GM18867 (cell line): ENCODE results near the gene ARHGEF16.

ENCODE experiments used
- ATAC-seq: cut with Tn5 transposase; IDR thresholded peaks from one replicate; pipeline ENCODE4 v1.9.1; 2021; ENCODE audit warnings: mild to moderate bottlenecking, moderate library complexity; ENCODE audit not compliant: unreplicated experiment

ARHGEF16 gene

GRCh38 chr1:3436451-3436850 lies 18.0 kb upstream of the ARHGEF16 start:
- ATAC-seq = no peak

GRCh38 chr1:3436901-3437300 lies 17.6 kb upstream of the ARHGEF16 start:
- ATAC-seq = no peak

GRCh38 chr1:3438661-3439180 lies 15.7 kb upstream of the ARHGEF16 start:
- ATAC-seq = no peak

- no peak for ATAC-seq
Measured at GRCh38 chr1:3439346-3440299, 14.8 kb upstream of the ARHGEF16 start.

GRCh38 chr1:3440300-3440681 lies 14.2 kb upstream of the ARHGEF16 start:
- ATAC-seq = no peak

- ATAC-seq = no peak
Measured at GRCh38 chr1:3440711-3441409, 13.6 kb upstream of the ARHGEF16 start.

GRCh38 chr1:3441410-3441847 lies 13.0 kb upstream of the ARHGEF16 start:
- no peak for ATAC-seq

GRCh38 chr1:3441880-3442279 lies 12.6 kb upstream of the ARHGEF16 start:
- no peak for ATAC-seq

- ATAC-seq = no peak
Measured at GRCh38 chr1:3442331-3442730, 12.1 kb upstream of the ARHGEF16 start.

GRCh38 chr1:3442901-3443300 lies 11.6 kb upstream of the ARHGEF16 start:
- ATAC-seq = no peak

- ATAC-seq = no peak
Measured at GRCh38 chr1:3443807-3444206, 10.7 kb upstream of the ARHGEF16 start.

GRCh38 chr1:3444298-3444697 lies 10.2 kb upstream of the ARHGEF16 start:
- no peak for ATAC-seq

- ATAC-seq = no peak
Measured at GRCh38 chr1:3444736-3445135, 9.7 kb upstream of the ARHGEF16 start.

GRCh38 chr1:3450202-3450863 lies 4.1 kb upstream of the ARHGEF16 start:
- ATAC-seq = no peak

GRCh38 chr1:3450983-3451382 lies 3.5 kb upstream of the ARHGEF16 start:
- ATAC-seq = no peak

GRCh38 chr1:3451994-3452865 lies 2.2 kb upstream of the ARHGEF16 start:
- ATAC-seq = no peak

- ATAC-seq = no peak
Measured at GRCh38 chr1:3452866-3453175, 1.6 kb upstream of the ARHGEF16 start.

GRCh38 chr1:3453203-3453761 lies 1.2 kb upstream of the ARHGEF16 start:
- ATAC-seq = no peak

- ATAC-seq = no peak
Measured at GRCh38 chr1:3454811-3455618, 550 bp downstream of the ARHGEF16 start.
